ENCODE measurements around the gene COL2A1. TPM values are rescaled to one million over a fixed set of nuclear protein-coding genes. Genes with fewer than 3 reads are reported as not detected.

COL2A1 gene
- total RNA-seq, result not detected
- long read RNA-seq, result 0 reads

- peak; percentile 6 to 25 for ATAC-seq
- intact Hi-C loops (cut with DNase I), result no loop called here
Measured at GRCh38 chr12:48004053-48004941, at the start of gene COL2A1. COL2A1 (minus strand) TSS chr12:48004476; CDS start chr12:48004321, 155 bp downstream.

GRCh38 chr12:48053883-48054282 is 49.6 kb upstream of the COL2A1 start:
- no peak for DNase-seq
- no peak for ATAC-seq
- intact Hi-C loops (cut with DNase I), result no loop called here

More at GRCh38 chr12:48004053-48004941, at the start of gene COL2A1:
- no peak for DNase-seq

- no peak for DNase-seq
- intact Hi-C loops (cut with DNase I), result no loop called here
- no peak for ATAC-seq
Measured at GRCh38 chr12:48053122-48053521, 48.8 kb upstream of the COL2A1 start.

- ATAC-seq (no peak), DNase-seq (no peak)
- intact Hi-C loops (cut with DNase I), result no loop called here
Measured at GRCh38 chr12:48051681-48052080, 47.4 kb upstream of the COL2A1 start.

GRCh38 chr12:48050174-48050573 is 45.9 kb upstream of the COL2A1 start:
- no peak for ATAC-seq
- intact Hi-C loops (cut with DNase I), result no loop called here

GRCh38 chr12:48045965-48046518 is 41.8 kb upstream of the COL2A1 start:
- no peak for ATAC-seq
- intact Hi-C loops (cut with DNase I), result no loop called here
- DNase-seq, result no peak

More at GRCh38 chr12:48050174-48050573, 45.9 kb upstream of the COL2A1 start:
- no peak for DNase-seq

- ATAC-seq, result no peak
- no peak for DNase-seq
- intact Hi-C loops (cut with DNase I), result no loop called here
Measured at GRCh38 chr12:48045061-48045846, 41.0 kb upstream of the COL2A1 start.

- ATAC-seq (no peak), DNase-seq (no peak)
- intact Hi-C loops (cut with DNase I), result no loop called here
Measured at GRCh38 chr12:48044396-48044795, 40.1 kb upstream of the COL2A1 start.

GRCh38 chr12:48043771-48044170 is 39.5 kb upstream of the COL2A1 start:
- ATAC-seq, result no peak

GRCh38 chr12:48041591-48042423 is 37.5 kb upstream of the COL2A1 start:
- intact Hi-C loops (cut with DNase I), result no loop called here
- no peak for DNase-seq
- no peak for ATAC-seq

More at GRCh38 chr12:48043771-48044170, 39.5 kb upstream of the COL2A1 start:
- no peak for DNase-seq
- intact Hi-C loops (cut with DNase I), result no loop called here

GRCh38 chr12:48040354-48040753 is 36.1 kb upstream of the COL2A1 start:
- intact Hi-C loops (cut with DNase I), result no loop called here
- DNase-seq (no peak), ATAC-seq (no peak)

GRCh38 chr12:48039151-48039550 is 34.9 kb upstream of the COL2A1 start:
- DNase-seq (no peak), ATAC-seq (no peak)
- intact Hi-C loops (cut with DNase I), result no loop called here

GRCh38 chr12:48038085-48038484 is 33.8 kb upstream of the COL2A1 start:
- DNase-seq (no peak), ATAC-seq (no peak)
- intact Hi-C loops (cut with DNase I), result no loop called here

- DNase-seq (no peak), ATAC-seq (peak in 1 of 2 donors; percentile 41)
- intact Hi-C loops (cut with DNase I), result no loop called here
Measured at GRCh38 chr12:48037267-48037915, 33.1 kb upstream of the COL2A1 start.

GRCh38 chr12:48036818-48037217 is 32.5 kb upstream of the COL2A1 start:
- DNase-seq, result no peak
- ATAC-seq, result no peak

GRCh38 chr12:48034835-48035805 is 30.8 kb upstream of the COL2A1 start:
- ATAC-seq (no peak), DNase-seq (no peak)

More at GRCh38 chr12:48036818-48037217, 32.5 kb upstream of the COL2A1 start:
- intact Hi-C loops (cut with DNase I), result no loop called here

GRCh38 chr12:48033451-48033850 is 29.2 kb upstream of the COL2A1 start:
- intact Hi-C loops (cut with DNase I), result no loop called here
- ATAC-seq (no peak), DNase-seq (no peak)

More at GRCh38 chr12:48034835-48035805, 30.8 kb upstream of the COL2A1 start:
- intact Hi-C loops (cut with DNase I), result no loop called here

Data from left cardiac atrium (tissue), 4 donors.